ENCODE data around the gene PRELID2.

DNA sequence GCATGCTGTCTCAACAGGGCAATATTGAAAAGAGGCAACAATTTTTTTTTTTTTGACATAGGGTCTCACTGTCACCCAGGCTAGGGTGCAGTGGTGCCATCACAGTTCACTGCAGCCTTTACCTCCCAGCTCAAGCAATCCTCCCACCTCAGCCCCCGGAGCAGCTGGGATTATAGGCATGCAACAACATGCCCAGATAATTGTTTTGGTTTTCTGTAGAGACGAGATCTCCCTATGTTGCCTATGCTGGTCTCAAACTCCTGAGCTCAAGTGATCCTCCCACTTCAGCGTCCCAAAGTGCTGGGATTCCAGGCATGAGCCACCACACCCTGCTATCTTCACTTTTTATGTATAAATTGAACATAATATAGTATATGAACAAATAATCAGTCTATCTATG is 47.6 kb downstream of the PRELID2 start:
- TF ChIP-seq, protein P1, sequence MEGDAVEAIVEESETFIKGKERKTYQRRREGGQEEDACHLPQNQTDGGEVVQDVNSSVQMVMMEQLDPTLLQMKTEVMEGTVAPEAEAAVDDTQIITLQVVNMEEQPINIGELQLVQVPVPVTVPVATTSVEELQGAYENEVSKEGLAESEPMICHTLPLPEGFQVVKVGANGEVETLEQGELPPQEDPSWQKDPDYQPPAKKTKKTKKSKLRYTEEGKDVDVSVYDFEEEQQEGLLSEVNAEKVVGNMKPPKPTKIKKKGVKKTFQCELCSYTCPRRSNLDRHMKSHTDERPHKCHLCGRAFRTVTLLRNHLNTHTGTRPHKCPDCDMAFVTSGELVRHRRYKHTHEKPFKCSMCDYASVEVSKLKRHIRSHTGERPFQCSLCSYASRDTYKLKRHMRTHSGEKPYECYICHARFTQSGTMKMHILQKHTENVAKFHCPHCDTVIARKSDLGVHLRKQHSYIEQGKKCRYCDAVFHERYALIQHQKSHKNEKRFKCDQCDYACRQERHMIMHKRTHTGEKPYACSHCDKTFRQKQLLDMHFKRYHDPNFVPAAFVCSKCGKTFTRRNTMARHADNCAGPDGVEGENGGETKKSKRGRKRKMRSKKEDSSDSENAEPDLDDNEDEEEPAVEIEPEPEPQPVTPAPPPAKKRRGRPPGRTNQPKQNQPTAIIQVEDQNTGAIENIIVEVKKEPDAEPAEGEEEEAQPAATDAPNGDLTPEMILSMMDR (IDR thresholded peaks at IDR 0.05) = no peak
- TF ChIP-seq POLR2A (IDR thresholded peaks at IDR 0.05) = no peak

Data from breast epithelium (tissue), 3 donors.